H9 (cell line): ENCODE results near the gene LARGE1. TPM values are rescaled to one million over a fixed set of nuclear protein-coding genes. Genes with fewer than 3 reads are reported as not detected.

Experiments
- DNase-seq: peaks from one replicate; pipeline ENCODE4 v3.0.0-alpha.2; 2017
- H2AFZ ChIP-seq: one replicate; pipeline ENCODE4 v1.6.1; 2013; ENCODE audit warnings: mild to moderate bottlenecking, low read length, control low read depth, moderate library complexity
- H2AK5ac ChIP-seq: 2 replicates; pipeline ENCODE4 v1.6.1; 2013; ENCODE audit warnings: low read length, control low read depth, mixed read lengths; ENCODE audit not compliant: insufficient read length
- H2BK120ac ChIP-seq: one replicate; pipeline ENCODE4 v1.6.1; 2013; ENCODE audit warnings: low read depth, mild to moderate bottlenecking, low read length, control low read depth, inconsistent platforms; ENCODE audit not compliant: poor library complexity, severe bottlenecking
- H2BK12ac ChIP-seq: 2 replicates; pipeline ENCODE4 v1.6.1; 2013; ENCODE audit warnings: low read length, control low read depth, mixed read lengths, low read depth; ENCODE audit not compliant: insufficient read length
- H2BK15ac ChIP-seq: 2 replicates; pipeline ENCODE4 v1.6.1; 2013; ENCODE audit warnings: low read depth, low read length, control low read depth
- H2BK20ac ChIP-seq: one replicate; pipeline ENCODE4 v1.6.1; 2013; ENCODE audit warnings: low read depth, mild to moderate bottlenecking, low read length, control low read depth, inconsistent platforms; ENCODE audit not compliant: poor library complexity, severe bottlenecking
- H2BK5ac ChIP-seq: 2 replicates; pipeline ENCODE4 v1.6.1; 2013; ENCODE audit warnings: low read length, control low read depth, mixed read lengths; ENCODE audit not compliant: insufficient read length
- H3K14ac ChIP-seq: 2 replicates; pipeline ENCODE4 v1.6.1; 2013; ENCODE audit warnings: low read length, control low read depth; ENCODE audit not compliant: insufficient read depth
- H3K18ac ChIP-seq: 2 replicates; pipeline ENCODE4 v1.6.1; 2013; ENCODE audit warnings: low read depth, mild to moderate bottlenecking, mixed read lengths, low read length, control low read depth; ENCODE audit not compliant: insufficient read length
- H3K23ac ChIP-seq: 2 replicates; pipeline ENCODE4 v1.6.1; 2013; ENCODE audit warnings: low read length, control low read depth, mixed read lengths, low read depth; ENCODE audit not compliant: insufficient read length
- H3K23me2 ChIP-seq: 2 replicates; pipeline ENCODE4 v1.6.1; 2013; ENCODE audit warnings: low read depth, mild to moderate bottlenecking, mixed read lengths, low read length, control low read depth; ENCODE audit not compliant: insufficient read length, poor library complexity, severe bottlenecking
- H3K27ac ChIP-seq: 2 replicates; pipeline ENCODE4 v1.5.1; 2013; ENCODE audit warnings: low read length, control low read depth, mixed read lengths, low read depth; ENCODE audit not compliant: insufficient read length
- H3K27me3 ChIP-seq: 2 replicates; pipeline ENCODE4 v1.6.1; 2013; ENCODE audit warnings: low read length, control low read depth, inconsistent platforms; ENCODE audit not compliant: insufficient read depth
- H3K4ac ChIP-seq: 2 replicates; pipeline ENCODE4 v1.6.1; 2013; ENCODE audit warnings: low read depth, mild to moderate bottlenecking, control low read depth, inconsistent platforms, low read length, moderate library complexity
- H3K4me1 ChIP-seq: 2 replicates; pipeline ENCODE4 v1.6.1; 2013; ENCODE audit warnings: low read length, control low read depth, inconsistent platforms; ENCODE audit not compliant: insufficient read depth
- H3K4me2 ChIP-seq: 2 replicates; pipeline ENCODE4 v1.6.1; 2013; ENCODE audit warnings: low read length, control low read depth, mixed read lengths; ENCODE audit not compliant: insufficient read length, insufficient read depth
- H3K56ac ChIP-seq: 2 replicates; pipeline ENCODE4 v1.6.1; 2013; ENCODE audit warnings: low read depth, mild to moderate bottlenecking, mixed read lengths, low read length, control low read depth; ENCODE audit not compliant: insufficient read length
- H3K79me1 ChIP-seq: 2 replicates; pipeline ENCODE4 v1.6.1; 2013; ENCODE audit warnings: low read depth, mild to moderate bottlenecking, moderate library complexity, low read length, control low read depth, inconsistent platforms; ENCODE audit not compliant: insufficient read depth, poor library complexity, severe bottlenecking
- H3K79me2 ChIP-seq: 2 replicates; pipeline ENCODE4 v1.6.1; 2013; ENCODE audit warnings: low read length, control low read depth, inconsistent platforms; ENCODE audit not compliant: insufficient read depth
- H3K9ac ChIP-seq: 2 replicates; pipeline ENCODE4 v1.6.1; 2013; ENCODE audit warnings: low read length, control low read depth, mixed read lengths; ENCODE audit not compliant: insufficient read length; ENCODE audit errors: extremely low read depth
- H3K9me3 ChIP-seq: one replicate; pipeline ENCODE4 v1.6.1; 2013; ENCODE audit warnings: low read depth, low read length, inconsistent platforms; ENCODE audit not compliant: control insufficient read depth
- H3T11ph ChIP-seq: one replicate; pipeline ENCODE4 v1.6.1; 2013; ENCODE audit warnings: mild to moderate bottlenecking, low read length, control low read depth, inconsistent platforms
- H4K20me1 ChIP-seq: one replicate; pipeline ENCODE4 v1.6.1; 2013; ENCODE audit not compliant: control insufficient read depth, insufficient read length, insufficient read depth
- H4K5ac ChIP-seq: 2 replicates; pipeline ENCODE4 v1.6.1; 2013; ENCODE audit warnings: low read depth, mild to moderate bottlenecking, mixed read lengths, low read length, control low read depth; ENCODE audit not compliant: insufficient read length
- H4K8ac ChIP-seq: replicated peaks from 2 replicates; pipeline ENCODE4 v1.6.1; 2013; ENCODE audit warnings: low read length, control low read depth, mixed read lengths, low read depth; ENCODE audit not compliant: insufficient read length
- H4K91ac ChIP-seq: 2 replicates; pipeline ENCODE4 v1.6.1; 2013; ENCODE audit warnings: low read depth, mild to moderate bottlenecking, moderate library complexity, mixed read lengths, low read length, control low read depth; ENCODE audit not compliant: insufficient read length
- H3K27ac Mint-ChIP-seq, 3 experiments: 2 replicates in 2 of 3; 3 replicates in 1 of 3; pipeline ENCODE4 v1.8.0; 2020 to 2021; ENCODE audit warnings: mixed read lengths in 3 of 3, mild to moderate bottlenecking in 1 of 3, moderate library complexity in 1 of 3
- H3K27me3 Mint-ChIP-seq: 2 replicates; pipeline ENCODE4 v1.8.0; 2021; ENCODE audit warnings: low read depth, mild to moderate bottlenecking, moderate library complexity, mixed read lengths
- H3K36me3 Mint-ChIP-seq, 3 experiments: 2 replicates in 2 of 3; 3 replicates in 1 of 3; pipeline ENCODE4 v1.8.0; 2020 to 2021; ENCODE audit warnings: low read depth in 3 of 3, mixed read lengths in 3 of 3; ENCODE audit not compliant: insufficient read depth in 1 of 3
- H3K4me1 Mint-ChIP-seq, 2 experiments: 2 replicates each; pipeline ENCODE4 v1.8.0; 2020; ENCODE audit warnings: mixed read lengths in 2 of 2
- H3K4me3 Mint-ChIP-seq, 2 experiments: 2 replicates in 1 of 2; 3 replicates in 1 of 2; pipeline ENCODE4 v1.8.0; 2020 to 2021; ENCODE audit warnings: mild to moderate bottlenecking in 2 of 2, mixed read lengths in 2 of 2, moderate library complexity in 1 of 2
- H3K9me3 Mint-ChIP-seq, 2 experiments: 2 replicates in 1 of 2; 3 replicates in 1 of 2; pipeline ENCODE4 v1.8.0; 2020; ENCODE audit warnings: mild to moderate bottlenecking in 2 of 2, mixed read lengths in 2 of 2, moderate library complexity in 1 of 2
- CTCF ChIP-seq: fragments of 200-600 bp; sonication (generic); conservative IDR thresholded peaks from 3 replicates; pipeline ENCODE4 v1.8.0; 2021; ENCODE audit warnings: antibody characterized with exemption, mild to moderate bottlenecking
- WGBS: extraction: QIAGEN DNeasy Blood & Tissue Kit; methylation state at CpG from one replicate; pipeline ENCODE4 v1.1.7; 2013; ENCODE audit warnings: missing lambda C conversion rate, low lambda C conversion rate, mixed read lengths; ENCODE audit not compliant: insufficient read length; ENCODE audit errors: extremely low coverage; 5-methylcytosine and 5-hydroxymethylcytosine counted together
- total RNA-seq: library from RNA; stranded (reverse); gene quantifications from 2 replicates; pipeline ENCODE4 v1.2.1, GENCODE V29; 2021

Gene LARGE1
- total RNA-seq, 1 experiment from 2014 or later = 43.5 TPM

- no peak overlapping the region for H3K14ac ChIP-seq
- DNase-seq = no peak
- Mint-ChIP-seq H3K4me1 (peaks cover 2 to 11% of the 10 kb centered on the region in 2 experiments; a peak in 3 of 4 replicates), H3K27ac (no peak overlapping the region; a peak in 1 of 7 replicates), H3K4me3 (no peak overlapping the region; a peak in 1 of 5 replicates), H3K9me3 (no peaks in the 10 kb centered on the region), H3K36me3 (peaks cover 3 to 5% (median 5%) of the 10 kb centered on the region in 3 experiments; a peak in 4 of 7 replicates), H3K27me3 (no peaks in the 10 kb centered on the region)
- no peak overlapping the region for H2BK12ac ChIP-seq
- no peaks in the 10 kb centered on the region for H3K27me3 ChIP-seq
- WGBS = no CpG with 5 or more reads among the region's 3 CpGs
- no peaks in the 10 kb centered on the region for H4K20me1 ChIP-seq
- H3K27ac ChIP-seq = no peak overlapping the region
- no peak overlapping the region for H3K18ac ChIP-seq
- H3K4me1 ChIP-seq = no peaks in the 10 kb centered on the region
- H3K9me3 ChIP-seq = no peaks in the 10 kb centered on the region
- H3T11ph ChIP-seq = no peak overlapping the region
- no peaks in the 10 kb centered on the region for H3K79me2 ChIP-seq
- H3K23ac ChIP-seq = no peak overlapping the region
- TF ChIP-seq CTCF = no peak
- H3K79me1 ChIP-seq = no peaks in the 10 kb centered on the region
- H3K23me2 ChIP-seq = no peaks in the 10 kb centered on the region
- H2BK5ac ChIP-seq = no peak overlapping the region
- no peak overlapping the region for H4K8ac ChIP-seq
- no peak overlapping the region for H3K9ac ChIP-seq
- no peak overlapping the region for H2BK120ac ChIP-seq
- no peak overlapping the region for H2AFZ ChIP-seq
- no peak overlapping the region for H3K56ac ChIP-seq
- no peak overlapping the region for H4K91ac ChIP-seq
- no peak overlapping the region for H3K4me2 ChIP-seq
- no peak overlapping the region for H3K4ac ChIP-seq
- no peak overlapping the region for H2BK20ac ChIP-seq
- H4K5ac ChIP-seq = no peak overlapping the region
- H2BK15ac ChIP-seq = no peak overlapping the region
- no peak overlapping the region for H2AK5ac ChIP-seq
Measured at GRCh38 chr22:33296941-33297340, 623.3 kb downstream of the LARGE1 start.
